ENCODE data around the gene ANKRD12.
A peak's percentile ranks its signal among the peaks of the same experiment; 100 is the strongest.

The ANKRD12 gene

DNA sequence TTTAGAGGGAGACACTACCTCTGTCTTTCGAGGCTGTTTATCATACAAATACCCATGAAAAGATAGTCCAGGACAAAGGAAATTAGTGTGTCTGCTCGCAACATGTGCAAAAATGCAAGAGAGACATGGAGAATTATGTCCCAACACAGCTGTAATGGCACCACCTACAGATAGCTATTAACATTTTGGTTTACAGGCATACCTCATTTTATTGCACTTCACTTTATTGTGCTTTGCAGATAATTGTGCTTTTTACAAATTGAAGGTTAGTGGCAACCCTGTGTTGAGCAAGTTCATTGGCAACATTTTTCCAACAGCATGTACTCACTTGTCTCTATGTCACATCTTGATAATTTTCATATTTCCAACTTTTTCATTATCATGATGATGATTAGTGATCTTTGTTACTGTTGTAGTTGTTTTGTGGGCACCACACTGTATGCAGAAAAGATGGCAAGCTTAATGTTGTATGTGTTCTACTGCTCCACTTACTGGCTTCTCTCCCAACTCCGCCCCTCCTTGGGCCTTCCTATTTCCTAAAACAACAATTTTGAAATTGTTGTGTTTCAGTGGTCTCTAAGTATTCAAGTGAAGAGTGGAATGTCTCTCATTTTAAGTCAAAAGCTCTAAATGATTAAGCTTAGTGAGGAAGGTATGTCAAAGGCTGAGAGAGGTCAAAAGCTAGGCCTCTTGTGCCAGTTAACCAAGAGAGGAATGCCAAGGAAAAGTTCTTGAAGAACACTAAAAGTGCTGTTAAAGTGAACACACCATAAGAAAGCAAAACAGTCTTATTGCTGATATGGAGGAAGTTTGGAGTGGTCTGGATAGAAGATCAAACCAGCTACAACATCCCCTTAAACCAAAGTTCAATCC lies 52.0 kb downstream of the ANKRD12 start:
- no peak for DNase-seq

GRCh38 chr18:9189491-9189890 lies 52.9 kb downstream of the ANKRD12 start:
- no peak for DNase-seq

DNA sequence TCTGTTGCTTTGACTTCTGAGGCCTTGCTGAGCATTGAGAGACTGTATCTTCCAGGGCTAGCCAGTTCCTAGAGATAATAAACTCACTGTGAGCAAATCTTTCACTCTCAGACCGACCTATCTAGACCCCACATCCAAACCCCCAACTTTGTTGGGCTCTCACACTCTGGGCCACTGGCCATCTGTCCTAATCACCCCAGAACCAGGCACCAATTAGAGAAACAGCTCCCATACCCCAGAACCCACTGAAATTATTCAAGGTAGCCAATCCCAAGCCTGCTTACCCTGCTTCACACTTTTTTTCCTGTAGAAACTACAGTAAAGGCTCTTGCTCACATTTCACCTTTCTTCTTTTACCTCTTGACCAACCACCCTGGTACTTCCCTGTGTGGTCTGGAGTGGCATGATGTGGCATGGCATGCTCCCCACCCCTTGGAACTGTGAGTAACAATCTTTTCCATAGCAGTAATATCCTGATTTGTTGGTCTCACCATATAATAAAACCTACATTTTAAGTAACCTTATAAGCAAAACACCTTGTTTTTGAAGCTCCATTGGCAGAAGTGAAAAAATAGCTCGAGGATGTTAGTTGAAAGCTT lies 55.2 kb downstream of the ANKRD12 start:
- DNase-seq = no peak

- no peak for DNase-seq
These were observed 56.5 kb downstream of the ANKRD12 start for GRCh38 chr18:9193031-9193430.

GRCh38 chr18:9196568-9196967 lies 60.0 kb downstream of the ANKRD12 start:
- DNase-seq = no peak

DNA sequence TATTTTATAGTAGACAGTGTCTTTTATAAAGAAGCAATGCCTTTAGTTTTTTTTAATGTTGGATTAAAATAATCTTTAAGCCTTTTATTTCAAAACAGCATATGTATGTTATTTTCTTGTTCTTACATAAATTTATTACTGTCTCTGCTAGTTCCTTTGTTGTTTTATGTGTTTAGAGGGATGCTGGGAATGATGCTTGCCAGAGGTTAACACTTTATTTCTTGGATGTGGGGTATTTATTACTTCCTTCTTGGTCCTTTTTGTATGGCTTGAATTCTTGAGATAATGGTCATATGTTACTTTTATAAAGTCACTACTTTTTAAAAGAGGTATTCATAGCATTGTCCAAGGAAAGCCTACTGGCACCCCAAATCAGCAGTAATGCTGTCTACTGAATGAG lies 63.1 kb downstream of the ANKRD12 start:
- DNase-seq = no peak

DNA sequence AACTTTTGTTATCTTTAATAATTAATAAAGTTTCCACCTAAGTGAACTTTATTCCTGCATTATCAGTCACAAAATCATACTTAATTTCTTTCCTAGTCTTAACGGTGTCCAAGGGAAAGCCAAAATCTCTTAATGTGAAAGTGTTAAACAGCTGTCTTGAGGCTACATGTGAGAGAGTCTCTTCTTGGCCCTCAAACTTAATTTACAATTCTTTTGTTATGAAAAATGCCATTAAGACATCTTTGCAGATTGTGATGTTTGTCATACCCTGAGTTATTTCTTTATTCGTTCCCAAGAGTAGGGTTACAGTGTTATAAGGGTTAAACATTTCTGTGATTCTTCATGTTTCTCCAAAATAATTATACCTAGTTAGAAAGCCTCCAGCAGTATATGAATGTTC lies 64.6 kb downstream of the ANKRD12 start:
- DNase-seq = no peak

DNA sequence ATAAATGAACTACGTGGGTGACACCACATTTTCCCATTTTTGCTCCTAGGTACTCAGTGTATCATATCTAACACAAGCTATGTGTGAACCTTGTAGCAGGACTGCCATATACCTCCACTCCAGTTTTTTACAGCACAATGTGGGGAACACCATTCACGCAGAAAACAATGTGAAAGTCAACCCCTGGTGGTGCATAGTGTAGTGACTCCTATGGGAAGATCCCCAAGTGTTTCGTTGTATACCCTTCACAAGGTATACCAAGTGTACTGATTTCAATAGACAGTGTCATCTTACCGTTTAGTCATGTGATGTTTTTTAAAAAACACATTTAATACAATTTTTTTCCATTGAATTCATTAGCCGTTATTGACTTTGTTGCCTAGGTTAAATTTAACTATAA lies 68.1 kb downstream of the ANKRD12 start:
- DNase-seq = no peak

- no peak for DNase-seq
These were observed 69.8 kb downstream of the ANKRD12 start for GRCh38 chr18:9206421-9206820.

DNA sequence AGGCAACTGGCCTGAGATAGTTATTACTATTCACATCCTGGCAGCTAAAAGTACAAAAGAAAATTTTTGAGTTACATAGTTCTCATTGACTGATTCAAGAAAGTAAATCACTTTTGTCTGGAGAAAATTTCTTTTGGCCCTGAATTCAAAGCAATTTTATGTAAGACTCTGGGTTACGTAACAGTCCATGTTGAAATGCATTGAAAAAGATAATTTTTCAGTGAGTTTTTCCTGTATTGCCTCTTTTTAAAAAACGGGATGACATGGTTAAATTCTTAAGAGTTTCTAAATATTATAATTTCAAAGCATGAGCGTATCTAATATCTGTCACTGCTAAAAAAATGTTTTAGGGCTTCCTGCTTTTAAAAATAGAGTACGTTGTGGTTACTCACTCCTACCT lies 72.7 kb downstream of the ANKRD12 start:
- DNase-seq = peak; percentile 65

GRCh38 chr18:9210966-9211365 lies 74.4 kb downstream of the ANKRD12 start:
- peak; percentile 84 for DNase-seq

DNA sequence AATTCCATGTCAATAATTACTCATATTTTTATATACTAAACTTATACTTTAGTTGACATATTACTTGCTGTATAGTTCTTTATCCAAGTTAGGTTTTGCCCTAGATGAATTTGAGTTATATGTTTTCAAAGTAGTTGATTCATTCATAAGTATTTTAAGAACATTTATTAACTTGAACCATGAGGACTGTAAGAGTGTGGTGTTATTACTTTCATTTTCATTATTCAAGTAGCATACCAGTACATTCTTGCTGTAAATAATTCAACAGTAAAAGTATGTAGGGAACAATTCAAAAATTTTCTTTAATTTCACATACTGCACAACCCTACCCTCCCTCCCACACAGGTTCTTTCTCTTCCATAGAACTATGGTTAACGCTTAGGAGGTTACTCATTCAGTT lies 75.4 kb downstream of the ANKRD12 start:
- peak; percentile 30 for DNase-seq

- DNase-seq = no peak
These were observed 78.8 kb downstream of the ANKRD12 start for GRCh38 chr18:9215221-9215933.

DNA sequence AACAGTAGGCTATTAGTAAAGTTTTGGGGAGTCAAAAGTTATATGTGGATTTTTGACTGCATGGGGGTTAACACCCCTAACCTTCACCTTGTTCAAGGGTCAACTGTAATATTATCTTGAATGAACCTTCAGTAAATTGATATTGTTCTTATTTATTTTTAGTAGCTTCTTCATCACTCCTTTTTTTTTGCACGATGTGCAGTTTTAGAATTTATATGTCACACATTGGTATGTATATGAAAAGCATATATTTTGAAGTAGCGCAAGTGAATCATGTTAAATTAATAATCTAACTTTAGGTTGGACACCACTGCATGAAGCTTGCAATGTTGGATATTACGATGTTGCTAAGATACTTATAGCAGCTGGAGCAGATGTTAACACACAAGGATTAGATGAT lies 79.9 kb downstream of the ANKRD12 start:
- no peak for DNase-seq

GRCh38 chr18:9217743-9218451 lies 81.3 kb downstream of the ANKRD12 start:
- DNase-seq = no peak

DNA sequence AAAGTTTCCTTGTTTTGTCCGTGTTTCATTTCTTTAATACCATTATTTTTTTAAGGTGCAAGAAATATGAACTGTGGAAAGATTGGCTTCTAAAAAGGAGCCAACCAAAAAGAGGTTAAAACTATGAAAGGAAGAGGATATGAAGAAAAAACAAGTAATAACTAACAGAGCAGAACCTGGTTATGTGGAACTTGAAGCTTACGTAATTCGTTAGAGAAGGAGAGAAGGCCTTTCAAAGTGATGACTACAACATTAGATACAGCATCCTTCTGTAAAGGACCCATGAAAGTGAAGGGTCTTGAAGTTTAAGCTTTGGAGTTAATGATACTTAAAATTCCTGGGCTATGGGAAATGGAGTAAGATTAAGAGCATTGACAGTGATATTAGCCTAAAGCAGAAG lies 84.5 kb downstream of the ANKRD12 start:
- DNase-seq = no peak

- no peak for DNase-seq
These were observed 85.1 kb downstream of the ANKRD12 start for GRCh38 chr18:9221661-9222060.

DNA sequence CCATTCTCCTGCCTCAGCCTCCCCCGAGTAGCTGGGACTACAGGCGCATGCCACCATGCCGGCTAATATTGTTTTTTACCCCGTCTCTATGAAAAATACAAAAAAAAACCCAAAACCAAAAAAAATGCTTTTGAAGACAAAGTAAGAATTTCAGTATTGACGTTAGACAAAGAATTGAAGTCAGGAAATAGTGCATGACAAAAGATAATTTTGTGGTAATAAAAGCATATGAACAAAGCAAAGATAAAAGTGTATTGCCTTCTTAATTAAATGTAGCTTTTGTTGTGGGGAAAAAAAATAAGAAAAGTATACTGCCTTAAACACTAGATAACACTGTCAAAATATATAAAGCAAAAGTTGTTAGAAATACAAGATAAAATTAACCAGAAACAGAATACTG lies 86.8 kb downstream of the ANKRD12 start:
- no peak for DNase-seq

DNA sequence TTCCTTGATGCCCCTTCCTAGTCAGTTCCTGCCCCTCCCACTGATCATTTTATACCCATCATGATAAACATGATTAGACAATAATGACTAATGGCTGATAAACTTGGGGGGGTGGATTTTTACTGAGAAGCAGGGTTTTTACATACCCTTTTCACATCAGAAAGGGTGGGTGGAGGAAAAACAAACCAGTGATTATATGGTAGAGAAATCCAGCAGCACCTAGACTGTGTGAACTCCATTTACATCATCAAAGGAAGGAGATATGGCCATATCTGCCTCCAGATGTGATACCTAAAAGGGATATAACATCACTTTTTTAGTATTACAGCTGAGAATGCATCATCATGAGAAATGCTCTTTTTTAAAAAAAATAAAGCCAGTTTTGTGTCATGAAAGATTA lies 89.9 kb downstream of the ANKRD12 start:
- DNase-seq = no peak

- no peak for DNase-seq
These were observed 95.4 kb downstream of the ANKRD12 start for GRCh38 chr18:9231852-9232486.

DNA sequence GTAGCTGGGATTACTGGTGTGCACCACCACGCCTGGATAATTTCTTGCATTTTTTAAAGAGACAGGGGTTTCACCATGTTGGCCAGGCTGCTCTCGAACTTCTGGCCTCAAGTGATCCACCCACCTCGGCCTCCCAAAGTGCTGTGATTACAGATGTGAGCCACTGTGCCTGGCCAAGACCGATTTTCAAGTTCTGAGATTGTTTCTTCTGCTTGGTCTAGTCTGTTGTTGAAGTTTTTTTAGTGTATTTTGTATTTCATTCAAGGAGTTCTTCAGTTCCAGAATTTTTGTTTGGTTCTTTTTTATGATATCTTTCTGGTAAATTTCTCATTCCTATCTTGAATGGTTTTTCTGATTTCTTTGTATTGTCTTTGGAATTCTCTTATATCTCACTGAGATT lies 96.4 kb downstream of the ANKRD12 start:
- no peak for DNase-seq

DNA sequence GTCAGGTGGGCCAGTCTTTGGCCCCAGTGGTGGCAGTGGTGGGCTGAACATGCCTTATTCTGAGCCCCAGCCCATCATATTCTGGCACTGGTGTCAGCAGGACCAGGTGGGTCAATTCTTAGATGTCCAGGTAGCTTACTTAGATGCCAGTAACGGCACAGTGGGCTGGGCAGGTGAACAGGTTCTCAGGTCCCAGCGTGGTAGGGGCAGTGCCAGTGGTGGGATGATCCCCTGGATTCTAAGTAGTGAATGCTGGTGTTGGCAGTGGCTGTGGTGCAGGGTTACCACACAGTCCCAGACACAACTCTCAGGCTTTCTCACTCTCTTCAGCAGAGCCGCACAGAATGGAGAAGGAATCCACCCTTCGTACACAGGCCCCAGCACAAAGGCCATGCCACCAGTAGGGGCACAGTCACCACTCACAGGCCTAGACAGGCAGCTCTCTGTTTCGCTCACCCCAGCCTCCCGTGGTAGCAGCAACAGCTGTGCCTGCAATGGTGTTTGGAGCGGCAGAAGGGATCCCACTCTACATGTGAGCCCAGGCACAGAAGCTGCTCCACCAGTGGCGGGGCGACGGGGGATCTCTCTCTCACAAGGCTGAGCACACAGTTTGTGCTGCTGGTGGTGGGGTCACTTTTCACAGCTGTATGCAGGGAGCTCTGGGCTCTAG lies 97.3 kb downstream of the ANKRD12 start:
- DNase-seq = no peak

Measured in inflammatory macrophage treated with lipopolysaccharide for 4 hours (primary cell).